Neutrophil (primary cell): ENCODE data around the gene ARAP3.

ENCODE experiments used
- H3K27ac ChIP-seq: fragments of 200-600 bp; sonication (generic); 2 replicates; pipeline ENCODE4 v1.5.1; 2016; ENCODE audit warnings: mild to moderate bottlenecking, moderate library complexity
- H3K27me3 ChIP-seq: fragments of 200-600 bp; sonication (generic); 2 replicates; pipeline ENCODE4 v1.6.0; 2016; ENCODE audit warnings: mild to moderate bottlenecking
- H3K36me3 ChIP-seq: fragments of 200-600 bp; sonication (generic); 2 replicates; pipeline ENCODE4 v1.5.1; 2017
- H3K4me1 ChIP-seq, 2 experiments: fragments of 200-600 bp in 1 of 2; sonication (generic) in 1 of 2; 1 replicate in 1 of 2; 2 replicates in 1 of 2; pipeline versions ENCODE4 v1.5.1 to v1.6.1; 2013 to 2016; ENCODE audit warnings: low read depth in 1 of 2, low read length in 1 of 2, mild to moderate bottlenecking in 1 of 2, moderate library complexity in 1 of 2; ENCODE audit not compliant: control insufficient read depth in 1 of 2, insufficient read depth in 1 of 2
- H3K4me3 ChIP-seq, 2 experiments: fragments of 200-600 bp in 1 of 2; sonication (generic) in 1 of 2; 1 replicate in 1 of 2; 2 replicates in 1 of 2; pipeline ENCODE4 v1.5.1; 2013 to 2016; ENCODE audit warnings: low read depth in 1 of 2, low read length in 1 of 2, mild to moderate bottlenecking in 1 of 2, moderate library complexity in 1 of 2
- H3K9me3 ChIP-seq: fragments of 200-600 bp; sonication (generic); 2 replicates; pipeline ENCODE4 v1.5.1; 2016
- TF ChIP-seq, protein P1 (sequence below): fragments of 200-600 bp; sonication (generic); IDR thresholded peaks from 2 replicates; pipeline ENCODE4 v1.5.1; 2016; ENCODE audit warnings: antibody characterized with exemption

Gene ARAP3

GRCh38 chr5:141680751-141681201 is 1.3 kb downstream of the ARAP3 start:
- Histone ChIP-seq H3K4me3 (peak overlapping the region; percentile 96 to 98), H3K4me1 (peaks cover 56 to 59% of the 10 kb centered on the region in 2 experiments), H3K9me3 (no peaks in the 10 kb centered on the region), H3K27ac (peak overlapping the region; percentile 99), H3K36me3 (peaks cover 44% of the 10 kb centered on the region), H3K27me3 (no peaks in the 10 kb centered on the region)
- TF ChIP-seq, protein P1, sequence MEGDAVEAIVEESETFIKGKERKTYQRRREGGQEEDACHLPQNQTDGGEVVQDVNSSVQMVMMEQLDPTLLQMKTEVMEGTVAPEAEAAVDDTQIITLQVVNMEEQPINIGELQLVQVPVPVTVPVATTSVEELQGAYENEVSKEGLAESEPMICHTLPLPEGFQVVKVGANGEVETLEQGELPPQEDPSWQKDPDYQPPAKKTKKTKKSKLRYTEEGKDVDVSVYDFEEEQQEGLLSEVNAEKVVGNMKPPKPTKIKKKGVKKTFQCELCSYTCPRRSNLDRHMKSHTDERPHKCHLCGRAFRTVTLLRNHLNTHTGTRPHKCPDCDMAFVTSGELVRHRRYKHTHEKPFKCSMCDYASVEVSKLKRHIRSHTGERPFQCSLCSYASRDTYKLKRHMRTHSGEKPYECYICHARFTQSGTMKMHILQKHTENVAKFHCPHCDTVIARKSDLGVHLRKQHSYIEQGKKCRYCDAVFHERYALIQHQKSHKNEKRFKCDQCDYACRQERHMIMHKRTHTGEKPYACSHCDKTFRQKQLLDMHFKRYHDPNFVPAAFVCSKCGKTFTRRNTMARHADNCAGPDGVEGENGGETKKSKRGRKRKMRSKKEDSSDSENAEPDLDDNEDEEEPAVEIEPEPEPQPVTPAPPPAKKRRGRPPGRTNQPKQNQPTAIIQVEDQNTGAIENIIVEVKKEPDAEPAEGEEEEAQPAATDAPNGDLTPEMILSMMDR = no peak

GRCh38 chr5:141680178-141680577 is 1.9 kb downstream of the ARAP3 start:
- TF ChIP-seq, protein P1 = no peak
- Histone ChIP-seq H3K9me3 (no peaks in the 10 kb centered on the region), H3K27me3 (no peaks in the 10 kb centered on the region), H3K4me1 (peaks cover 50 to 53% of the 10 kb centered on the region in 2 experiments), H3K36me3 (peaks cover 50% of the 10 kb centered on the region), H3K4me3 (peak overlapping the region; percentile 96 to 98), H3K27ac (peak overlapping the region; percentile 99)

DNA sequence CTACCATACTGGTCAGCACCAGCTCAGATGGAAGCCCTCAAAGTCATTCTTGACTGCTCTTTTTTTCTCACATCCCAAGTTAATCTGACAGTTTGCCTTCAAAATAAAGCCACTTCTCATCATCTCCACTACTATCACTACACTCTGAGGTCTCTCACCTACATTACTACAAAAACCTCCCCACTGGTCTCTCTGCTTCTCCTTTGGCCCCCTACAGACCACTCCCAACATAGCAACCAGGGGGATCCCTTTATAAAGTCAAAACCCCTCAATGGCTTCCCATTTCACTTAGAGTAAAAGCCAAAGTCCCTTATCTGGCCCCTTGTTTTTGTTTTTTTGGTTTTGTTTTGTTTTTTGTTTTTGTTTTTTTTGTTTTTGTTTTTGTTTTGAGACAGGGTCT is 4.6 kb downstream of the ARAP3 start:
- Histone ChIP-seq H3K36me3 (peaks cover 74% of the 10 kb centered on the region), H3K4me1 (peaks cover 27% of the 10 kb centered on the region in 2 experiments), H3K27me3 (no peaks in the 10 kb centered on the region), H3K9me3 (no peaks in the 10 kb centered on the region), H3K27ac (no peak overlapping the region), H3K4me3 (no peak overlapping the region)
- TF ChIP-seq, protein P1 = no peak

- Histone ChIP-seq H3K27ac (no peak overlapping the region), H3K27me3 (no peaks in the 10 kb centered on the region), H3K4me3 (no peak overlapping the region), H3K9me3 (no peaks in the 10 kb centered on the region), H3K36me3 (peaks cover 91% of the 10 kb centered on the region), H3K4me1 (peaks cover 15 to 16% of the 10 kb centered on the region in 2 experiments)
- TF ChIP-seq, protein P1 = no peak
Observed at GRCh38 chr5:141675672-141676071, 6.4 kb downstream of the ARAP3 start.

DNA sequence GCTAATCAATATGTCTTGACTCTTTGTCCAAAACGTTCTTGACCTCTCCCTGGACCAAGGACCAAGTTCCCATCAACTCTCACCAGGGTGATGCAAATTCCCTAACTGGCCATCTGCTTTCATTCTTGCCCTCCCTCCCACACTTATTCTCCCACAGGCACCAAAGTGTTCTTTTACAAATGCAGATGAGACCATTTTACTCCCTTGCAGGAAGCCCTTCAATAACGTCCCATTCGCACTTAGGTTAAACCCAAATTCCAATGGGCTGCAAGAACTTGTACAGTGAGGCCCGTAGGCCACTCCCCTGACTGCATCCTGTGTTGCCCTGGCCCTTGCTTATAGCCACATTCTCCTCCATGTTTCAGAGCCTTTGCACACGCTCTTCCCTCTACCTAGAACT is 7.3 kb downstream of the ARAP3 start:
- H3K9me3 ChIP-seq = no peaks in the 10 kb centered on the region
- no peaks in the 10 kb centered on the region for H3K27me3 ChIP-seq
- H3K27ac ChIP-seq = no peak overlapping the region
- no peak overlapping the region for H3K4me3 ChIP-seq
- H3K36me3 ChIP-seq = peaks cover 95% of the 10 kb centered on the region
- TF ChIP-seq, protein P1 = no peak
- H3K4me1 ChIP-seq = peaks cover 5 to 7% of the 10 kb centered on the region in 2 experiments
